SU-DHL-6 (cell line): ENCODE data around the gene AGPAT4.

ENCODE experiments used
- H2AFZ ChIP-seq: fragments of 200-600 bp; sonication (generic); 2 replicates; pipeline ENCODE4 v1.6.1; 2014; ENCODE audit warnings: low read depth, mild to moderate bottlenecking, moderate library complexity, mixed read lengths, antibody characterized with exemption, low read length; ENCODE audit not compliant: severe bottlenecking
- H3F3A ChIP-seq: fragments of 200-600 bp; shearing (Covaris generic); 2 replicates; pipeline ENCODE4 v1.6.0; 2016; ENCODE audit warnings: antibody characterized with exemption, mild to moderate bottlenecking; ENCODE audit not compliant: insufficient read depth
- H3K27ac ChIP-seq: fragments of 200-600 bp; sonication (generic); 2 replicates; pipeline ENCODE4 v1.5.1; 2016; ENCODE audit warnings: low read depth, mild to moderate bottlenecking, low read length, moderate library complexity, mixed read lengths
- H3K27me3 ChIP-seq: fragments of 200-600 bp; sonication (generic), shearing (Covaris generic); 2 replicates; pipeline ENCODE4 v1.6.0; 2014; ENCODE audit warnings: mild to moderate bottlenecking, low read length
- H3K36me3 ChIP-seq: fragments of 200-600 bp; sonication (generic); 2 replicates; pipeline ENCODE4 v1.6.1; 2014; ENCODE audit warnings: mild to moderate bottlenecking, low read length, mixed read lengths
- H3K4me2 ChIP-seq: fragments of 300-600, 200-600 bp; shearing (Covaris generic), sonication (generic); 2 replicates; pipeline ENCODE4 v1.6.0; 2014; ENCODE audit warnings: low read length, low read depth, mild to moderate bottlenecking; ENCODE audit not compliant: poor library complexity, severe bottlenecking
- H3K4me3 ChIP-seq: fragments of 200-600 bp; sonication (generic); 2 replicates; pipeline ENCODE4 v1.5.1; 2014; ENCODE audit warnings: antibody characterized with exemption, low read length, mild to moderate bottlenecking, mixed read lengths; ENCODE audit not compliant: insufficient read depth, poor library complexity, severe bottlenecking
- H3K79me2 ChIP-seq: fragments of 200-600 bp; sonication (generic); 2 replicates; pipeline ENCODE4 v1.6.1; 2014; ENCODE audit warnings: mild to moderate bottlenecking, low read length, moderate library complexity; ENCODE audit not compliant: insufficient read depth
- H3K9ac ChIP-seq: fragments of 200-600 bp; sonication (generic); 2 replicates; pipeline ENCODE4 v1.7.0; 2014; ENCODE audit warnings: mild to moderate bottlenecking, low read length
- H3K9me2 ChIP-seq: fragments of 200-600 bp; sonication (generic); replicated peaks from 2 replicates; pipeline ENCODE4 v1.6.1; 2014; ENCODE audit warnings: low read length; ENCODE audit not compliant: insufficient read depth
- H3K9me3 ChIP-seq: fragments of 200-600 bp; sonication (generic); 2 replicates; pipeline ENCODE4 v1.6.1; 2014; ENCODE audit warnings: low read length, mixed read lengths; ENCODE audit not compliant: insufficient read depth
- H4K20me1 ChIP-seq: fragments of 200-600 bp; sonication (generic); 2 replicates; pipeline ENCODE4 v1.6.1; 2014; ENCODE audit warnings: low read depth, mild to moderate bottlenecking, antibody characterized with exemption, low read length, moderate library complexity, mixed read lengths
- CTCF ChIP-seq: fragments of 200-600 bp; sonication (generic); IDR thresholded peaks from one replicate; pipeline ENCODE4 v1.5.1; 2017; ENCODE audit warnings: antibody characterized with exemption, mild to moderate bottlenecking, low read length, moderate library complexity; ENCODE audit not compliant: insufficient read depth, poor library complexity, severe bottlenecking
- EZH2phosphoT487 ChIP-seq: fragments of 200-600 bp; sonication (generic), shearing (Covaris generic); conservative IDR thresholded peaks from 2 replicates; pipeline ENCODE4 v1.6.1; 2018; ENCODE audit warnings: mild to moderate bottlenecking, antibody characterized with exemption, low read length, moderate library complexity, mixed read lengths

AGPAT4 gene

GRCh38 chr6:161270116-161270515, 3.7 kb downstream of the AGPAT4 start:
- Histone ChIP-seq H3K36me3 (no peaks in the 10 kb centered on the region), H3K79me2 (no peaks in the 10 kb centered on the region), H3K4me3 (no peak overlapping the region), H3K9ac (no peak overlapping the region), H2AFZ (no peak overlapping the region), H4K20me1 (no peaks in the 10 kb centered on the region), H3K9me3 (no peaks in the 10 kb centered on the region), H3F3A (no peaks in the 10 kb centered on the region), H3K27me3 (no peaks in the 10 kb centered on the region), H3K27ac (no peak overlapping the region), H3K9me2 (no peaks in the 10 kb centered on the region), H3K4me2 (no peak overlapping the region)
- TF ChIP-seq EZH2phosphoT487, result no peak
- no peak for TF ChIP-seq CTCF

- H3K9me3 ChIP-seq, result no peaks in the 10 kb centered on the region
- H3K36me3 ChIP-seq, result no peaks in the 10 kb centered on the region
- TF ChIP-seq CTCF, result no peak
- TF ChIP-seq EZH2phosphoT487, result no peak
- H2AFZ ChIP-seq, result no peak overlapping the region
- H3K9ac ChIP-seq, result no peak overlapping the region
- no peak overlapping the region for H3K4me3 ChIP-seq
- H3K9me2 ChIP-seq, result no peaks in the 10 kb centered on the region
- H4K20me1 ChIP-seq, result no peaks in the 10 kb centered on the region
- no peak overlapping the region for H3K27ac ChIP-seq
- H3F3A ChIP-seq, result no peaks in the 10 kb centered on the region
- no peak overlapping the region for H3K4me2 ChIP-seq
- no peaks in the 10 kb centered on the region for H3K79me2 ChIP-seq
- no peaks in the 10 kb centered on the region for H3K27me3 ChIP-seq
Observed at GRCh38 chr6:161269310-161269709, 4.6 kb downstream of the AGPAT4 start.

GRCh38 chr6:161268531-161269210, 5.2 kb downstream of the AGPAT4 start:
- H4K20me1 ChIP-seq, result no peaks in the 10 kb centered on the region
- no peaks in the 10 kb centered on the region for H3K79me2 ChIP-seq
- H2AFZ ChIP-seq, result no peak overlapping the region
- H3K9me2 ChIP-seq, result no peaks in the 10 kb centered on the region
- H3K27me3 ChIP-seq, result no peaks in the 10 kb centered on the region
- no peak overlapping the region for H3K27ac ChIP-seq
- no peak overlapping the region for H3K9ac ChIP-seq
- H3F3A ChIP-seq, result no peaks in the 10 kb centered on the region
- H3K36me3 ChIP-seq, result no peaks in the 10 kb centered on the region
- TF ChIP-seq CTCF, result no peak
- TF ChIP-seq EZH2phosphoT487, result no peak
- H3K4me3 ChIP-seq, result no peak overlapping the region
- no peak overlapping the region for H3K4me2 ChIP-seq
- H3K9me3 ChIP-seq, result no peaks in the 10 kb centered on the region
